RWPE1 (cell line): ENCODE measurements around the gene IFNLR1.

ENCODE experiments used
- CTCF ChIA-PET: fragments of 350-600 bp; sonication (Branson Sonifier 250); formaldehyde crosslinking; extraction: SDS; loops from one replicate; lab custom pipeline; 2021; lab: Yijun Ruan, JAX
- POLR2A ChIA-PET: fragments of 400-600 bp; formaldehyde crosslinking; extraction: SDS; loops from one replicate; lab custom pipeline; 2020; ENCODE audit warnings: antibody characterized with exemption; ENCODE audit not compliant: low non-redundant PET; lab: Yijun Ruan, JAX
- DNase-seq: peaks from one replicate; pipeline ENCODE4 v3.0.0; 2012; ENCODE audit warnings: low spot score
- H3K27ac ChIP-seq: fragments of 450-650 bp; 2 replicates; pipeline ENCODE4 v1.5.1; 2017
- CTCF ChIP-seq: fragments of 450-650 bp; conservative IDR thresholded peaks from 2 replicates; pipeline ENCODE4 v1.5.1; 2017; ENCODE audit warnings: low read depth, mild to moderate bottlenecking

Gene IFNLR1

GRCh38 chr1:24202987-24203386 is 15.9 kb upstream of the IFNLR1 start:
- no peak for DNase-seq
- TF ChIP-seq CTCF: no peak
- ChIA-PET POLR2A (no interaction called here), CTCF (interaction anchor here (0.8 to 5.7 kb wide), 7 partner anchors 80 to 212 kb away, joined by 3 to 150 read pairs (median 4); partner anchors contain the start of gene NIPAL3)
- H3K27ac ChIP-seq: peak overlapping the region; percentile 75

- ChIA-PET POLR2A (interaction anchor here (1.0 kb wide), 1 partner anchor 163 kb away, joined by 3 read pairs; no protein-coding TSS in a partner anchor), CTCF (interaction anchor here (0.5 to 5.7 kb wide), 24 partner anchors 10 to 287 kb away, joined by 3 to 150 read pairs (median 4); partner anchors contain the start of genes GRHL3 and NIPAL3)
- peak overlapping the region; percentile 75 for H3K27ac ChIP-seq
- DNase-seq: no peak
- no peak for TF ChIP-seq CTCF
These were observed 15.5 kb upstream of the IFNLR1 start for GRCh38 chr1:24202556-24202955.

- POLR2A ChIA-PET: interaction anchor here (0.5 to 1.0 kb wide), 3 partner anchors 115 to 163 kb away, joined by 3 read pairs; no protein-coding TSS in a partner anchor
These were observed 14.9 kb upstream of the IFNLR1 start for GRCh38 chr1:24201941-24202440.

GRCh38 chr1:24199291-24199900 is 12.3 kb upstream of the IFNLR1 start:
- CTCF ChIA-PET: interaction anchor here (0.5 to 5.7 kb wide), 22 partner anchors 8 to 633 kb away, joined by 3 to 150 read pairs (median 4); no protein-coding TSS in a partner anchor
- POLR2A ChIA-PET: interaction anchor here (0.7 to 0.9 kb wide), 2 partner anchors 192 to 218 kb away, joined by 3 read pairs; no protein-coding TSS in a partner anchor
- H3K27ac ChIP-seq: no peak overlapping the region
- DNase-seq: peak; percentile 76
- peak; percentile 77 for TF ChIP-seq CTCF

More at GRCh38 chr1:24201941-24202440, 14.9 kb upstream of the IFNLR1 start:
- peak; percentile 74 for DNase-seq
- peak overlapping the region; percentile 75 for H3K27ac ChIP-seq
- CTCF ChIA-PET: interaction anchor here (0.5 to 5.7 kb wide), 33 partner anchors 9 to 433 kb away, joined by 3 to 150 read pairs (median 3); partner anchors contain the start of genes GRHL3 and NIPAL3
- TF ChIP-seq CTCF: peak; percentile 73

GRCh38 chr1:24198766-24199165 is 11.7 kb upstream of the IFNLR1 start:
- no peak overlapping the region for H3K27ac ChIP-seq
- CTCF ChIA-PET: interaction anchor here (0.6 to 5.7 kb wide), 21 partner anchors 8 to 440 kb away, joined by 3 to 150 read pairs (median 4); no protein-coding TSS in a partner anchor
- no peak for TF ChIP-seq CTCF
- no peak for DNase-seq
- POLR2A ChIA-PET: interaction anchor here (0.7 to 0.9 kb wide), 2 partner anchors 32 to 218 kb away, joined by 3 to 6 read pairs; no protein-coding TSS in a partner anchor

GRCh38 chr1:24195874-24196273 is 8.8 kb upstream of the IFNLR1 start:
- peak; percentile 65 for DNase-seq
- ChIA-PET CTCF (interaction anchor here (0.7 to 4.7 kb wide), 5 partner anchors 13 to 196 kb away, joined by 3 to 28 read pairs (median 3); no protein-coding TSS in a partner anchor), POLR2A (no interaction called here)
- no peak for TF ChIP-seq CTCF
- peak overlapping the region; percentile 95 for H3K27ac ChIP-seq
